Midbrain (tissue), 1 donor: ENCODE data around the gene TOP3A.
"Not testable (repeated sequence)": the region's sequence is repeated elsewhere in the genome, so short reads cannot be mapped to it uniquely, and the experiment has no call there.

ENCODE experiments used
- DNase-seq: peaks from one replicate; lab custom pipeline; 2025; lab: John Stamatoyannopoulos, UW

TOP3A gene

GRCh38 chr17:18324140-18325050 is 9.6 kb upstream of the TOP3A start:
- no peak for DNase-seq

GRCh38 chr17:18323507-18324139 is 8.8 kb upstream of the TOP3A start:
- DNase-seq = no peak

GRCh38 chr17:18323007-18323406 is 8.2 kb upstream of the TOP3A start:
- DNase-seq = no peak

- DNase-seq = no peak
Observed at GRCh38 chr17:18322522-18322921, 7.7 kb upstream of the TOP3A start.

GRCh38 chr17:18321309-18321708 is 6.5 kb upstream of the TOP3A start:
- DNase-seq = no peak

- no peak for DNase-seq
Observed at GRCh38 chr17:18320301-18320700, 5.5 kb upstream of the TOP3A start.

GRCh38 chr17:18319604-18320256 is 4.9 kb upstream of the TOP3A start:
- DNase-seq = no peak

GRCh38 chr17:18318771-18319450 is 4.1 kb upstream of the TOP3A start:
- DNase-seq = no peak

GRCh38 chr17:18318117-18318516 is 3.3 kb upstream of the TOP3A start:
- no peak for DNase-seq

- no peak for DNase-seq
Observed at GRCh38 chr17:18315961-18316360, 1.2 kb upstream of the TOP3A start.

- no peak for DNase-seq
Observed at GRCh38 chr17:18315562-18315922, 748 bp upstream of the TOP3A start.

GRCh38 chr17:18314059-18314730 is 599 bp downstream of the TOP3A start:
- peak; percentile 52 for DNase-seq

- DNase-seq = no peak
Observed at GRCh38 chr17:18309202-18309601, 5.6 kb downstream of the TOP3A start.

- not testable (repeated sequence) for DNase-seq
Observed at GRCh38 chr17:18303206-18303605, 11.6 kb downstream of the TOP3A start.

GRCh38 chr17:18300725-18301480 is 13.9 kb downstream of the TOP3A start:
- no peak for DNase-seq

- not testable (repeated sequence) for DNase-seq
Observed at GRCh38 chr17:18298061-18298460, 16.7 kb downstream of the TOP3A start.

GRCh38 chr17:18291718-18292540 is 22.9 kb downstream of the TOP3A start:
- no peak for DNase-seq

GRCh38 chr17:18285296-18285695 is 29.5 kb downstream of the TOP3A start:
- DNase-seq = no peak

GRCh38 chr17:18281788-18282187 is 33.0 kb downstream of the TOP3A start:
- DNase-seq = no peak

- DNase-seq = no peak
Observed at GRCh38 chr17:18280766-18281371, 33.9 kb downstream of the TOP3A start.
